Hepatocyte (in vitro differentiated cells): ENCODE measurements around the gene PRDM1. TPM values are rescaled to one million over a fixed set of nuclear protein-coding genes. Genes with fewer than 3 reads are reported as not detected.

Experiments used
- DNase-seq: peaks from one replicate; pipeline ENCODE4 v3.0.0-alpha.2; 2016; ENCODE audit warnings: low spot score
- H2AFZ ChIP-seq: fragments of 200-600 bp; sonication (generic); 2 replicates; pipeline ENCODE4 v1.6.0; 2016; ENCODE audit warnings: antibody characterized with exemption, mild to moderate bottlenecking
- H3K27ac ChIP-seq: fragments of 200-600 bp; sonication (generic); 2 replicates; pipeline ENCODE4 v1.5.1; 2016; ENCODE audit warnings: mild to moderate bottlenecking
- H3K27me3 ChIP-seq: fragments of 200-600 bp; sonication (generic); 2 replicates; pipeline ENCODE4 v1.6.1; 2016
- H3K36me3 ChIP-seq: fragments of 200-600 bp; sonication (generic); replicated peaks from 2 replicates; pipeline ENCODE4 v1.5.1; 2016; ENCODE audit warnings: low read depth; ENCODE audit not compliant: insufficient read depth
- H3K4me1 ChIP-seq: fragments of 200-600 bp; sonication (generic); 2 replicates; pipeline ENCODE4 v1.5.1; 2016; ENCODE audit warnings: mild to moderate bottlenecking, moderate library complexity; ENCODE audit not compliant: insufficient read depth
- H3K4me2 ChIP-seq: fragments of 200-600 bp; sonication (generic); 2 replicates; pipeline ENCODE4 v1.6.0; 2016
- H3K4me3 ChIP-seq: fragments of 200-600 bp; sonication (generic); 2 replicates; pipeline ENCODE4 v1.5.1; 2016; ENCODE audit warnings: mild to moderate bottlenecking
- H3K79me2 ChIP-seq: fragments of 200-600 bp; sonication (generic); 2 replicates; pipeline ENCODE4 v1.6.0; 2017; ENCODE audit warnings: mild to moderate bottlenecking
- H3K9me2 ChIP-seq: fragments of 200-600 bp; sonication (generic); replicated peaks from 2 replicates; pipeline ENCODE4 v1.6.0; 2017; ENCODE audit warnings: mild to moderate bottlenecking; ENCODE audit not compliant: insufficient read depth
- H3K9me3 ChIP-seq: fragments of 200-600 bp; sonication (generic); 2 replicates; pipeline ENCODE4 v1.5.1; 2016; ENCODE audit warnings: low read depth, mild to moderate bottlenecking
- H4K20me1 ChIP-seq: fragments of 200-600 bp; sonication (generic); 2 replicates; pipeline ENCODE4 v1.6.0; 2016; ENCODE audit warnings: mild to moderate bottlenecking; ENCODE audit not compliant: insufficient read depth, poor library complexity, severe bottlenecking
- CTCF ChIP-seq: fragments of 200-600 bp; sonication (generic); IDR thresholded peaks from 2 replicates; pipeline ENCODE4 v1.5.1; 2016; ENCODE audit warnings: antibody characterized with exemption, mild to moderate bottlenecking; ENCODE audit not compliant: poor library complexity
- EZH2 ChIP-seq: fragments of 200-600 bp; sonication (generic); IDR thresholded peaks from 2 replicates; pipeline ENCODE4 v1.6.1; 2016; ENCODE audit warnings: antibody characterized with exemption, mild to moderate bottlenecking, borderline replicate concordance
- EZH2phosphoT487 ChIP-seq: fragments of 200-600 bp; sonication (generic); IDR thresholded peaks from one replicate; pipeline ENCODE4 v1.6.1; 2018; ENCODE audit warnings: antibody characterized with exemption, mild to moderate bottlenecking, low read depth, moderate library complexity; ENCODE audit not compliant: unreplicated experiment, severe bottlenecking
- WGBS: methylation state at CpG from one replicate; pipeline ENCODE4 v1.1.6; 2016; ENCODE audit warnings: low lambda C conversion rate; ENCODE audit errors: missing lambda C conversion rate; 5-methylcytosine and 5-hydroxymethylcytosine counted together
- polyA plus RNA-seq: library from polyadenylated mRNA; unstranded; fragments of >200 nt; fragmentation: Nextera tagmentation; extraction: Ambion mirVana; gene quantifications from 2 replicates; pipeline ENCODE4 v1.2.1, GENCODE V29; 2016
- total RNA-seq: library from RNA; depleted of rRNA; stranded (reverse); fragments of >200 nt; gene quantifications from 2 replicates; pipeline ENCODE4 v1.2.3, GENCODE V29; 2014

PRDM1 gene
- total and polyA plus RNA-seq, 2 experiments from 2014 or later = 18.0 to 19.3 TPM

GRCh38 chr6:106108129-106108528 lies 22.0 kb downstream of the PRDM1 start:
- Histone ChIP-seq H2AFZ (no peak overlapping the region), H3K27ac (no peak overlapping the region), H3K27me3 (no peaks in the 10 kb centered on the region), H3K9me3 (no peaks in the 10 kb centered on the region), H3K9me2 (no peaks in the 10 kb centered on the region), H3K4me2 (no peak overlapping the region), H3K36me3 (no peaks in the 10 kb centered on the region), H4K20me1 (no peaks in the 10 kb centered on the region), H3K4me1 (no peaks in the 10 kb centered on the region), H3K4me3 (no peak overlapping the region), H3K79me2 (no peaks in the 10 kb centered on the region)
- WGBS = 93% methylated on average over 6 of the region's 6 CpGs
- no peak for TF ChIP-seq CTCF
- TF ChIP-seq EZH2phosphoT487 = no peak
- no peak for TF ChIP-seq EZH2
- no peak for DNase-seq

- no peaks in the 10 kb centered on the region for H3K4me1 ChIP-seq
- no peaks in the 10 kb centered on the region for H3K27me3 ChIP-seq
- no peak overlapping the region for H3K4me3 ChIP-seq
- H3K79me2 ChIP-seq = no peaks in the 10 kb centered on the region
- 96% methylated on average over 3 of the region's 3 CpGs for WGBS
- TF ChIP-seq CTCF (no peak), EZH2phosphoT487 (no peak), EZH2 (no peak)
- H2AFZ ChIP-seq = no peak overlapping the region
- no peaks in the 10 kb centered on the region for H3K36me3 ChIP-seq
- no peaks in the 10 kb centered on the region for H3K9me3 ChIP-seq
- no peaks in the 10 kb centered on the region for H4K20me1 ChIP-seq
- no peak overlapping the region for H3K27ac ChIP-seq
- DNase-seq = no peak
- no peak overlapping the region for H3K4me2 ChIP-seq
- no peaks in the 10 kb centered on the region for H3K9me2 ChIP-seq
Observed at GRCh38 chr6:106109029-106109428, 22.9 kb downstream of the PRDM1 start.

GRCh38 chr6:106110164-106110826 lies 24.2 kb downstream of the PRDM1 start:
- no peaks in the 10 kb centered on the region for H3K9me2 ChIP-seq
- H4K20me1 ChIP-seq = no peaks in the 10 kb centered on the region
- no peak overlapping the region for H3K4me2 ChIP-seq
- no peaks in the 10 kb centered on the region for H3K4me1 ChIP-seq
- no peaks in the 10 kb centered on the region for H3K79me2 ChIP-seq
- H3K36me3 ChIP-seq = no peaks in the 10 kb centered on the region
- H3K4me3 ChIP-seq = no peak overlapping the region
- no peaks in the 10 kb centered on the region for H3K9me3 ChIP-seq
- no peak overlapping the region for H2AFZ ChIP-seq
- peak; percentile 19 for DNase-seq
- H3K27me3 ChIP-seq = no peaks in the 10 kb centered on the region
- no peak overlapping the region for H3K27ac ChIP-seq
- TF ChIP-seq EZH2 = no peak
- no peak for TF ChIP-seq CTCF
- no peak for TF ChIP-seq EZH2phosphoT487
- 75% methylated on average over 10 of the region's 10 CpGs for WGBS
